Fibroblast of skin of left biceps (primary cell): Measurements from ENCODE around the gene TPM1.
A peak's percentile ranks its signal among the peaks of the same experiment; 100 is the strongest.

Source experiments
- DNase-seq, 2 experiments: peaks; one replicate each; pipeline ENCODE4 v3.0.0-alpha.2; 2013; ENCODE audit warnings: low read depth in 2 of 2

TPM1 gene

DNA sequence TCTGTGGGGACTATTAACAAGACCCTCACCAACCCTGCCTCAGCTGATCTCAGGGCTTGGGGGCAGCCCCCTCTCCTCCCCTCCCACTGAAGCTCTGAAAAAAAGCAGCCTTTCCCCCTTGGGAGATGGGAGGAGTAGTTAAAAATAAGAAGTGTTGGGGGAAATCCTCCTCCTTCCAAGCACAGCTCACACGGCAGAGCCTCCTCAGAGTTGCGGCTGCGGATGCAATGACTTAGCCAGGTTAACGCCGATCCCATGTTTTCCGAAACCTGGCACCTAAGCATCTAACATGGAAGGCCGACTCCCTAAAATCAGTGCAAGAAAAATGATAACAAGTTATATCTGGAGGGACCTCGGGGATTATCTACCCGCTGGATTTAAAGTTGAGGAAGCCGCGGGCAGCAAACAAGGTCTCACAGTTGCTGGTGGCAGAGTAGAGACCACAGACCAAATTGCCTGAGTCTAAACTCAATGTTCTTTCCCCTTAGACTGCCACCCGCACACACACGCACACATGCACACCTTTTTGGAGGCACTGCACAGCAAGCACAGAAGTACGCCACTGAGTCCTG is 1.1 kb upstream of the TPM1 start:
- DNase-seq: no peak

DNA sequence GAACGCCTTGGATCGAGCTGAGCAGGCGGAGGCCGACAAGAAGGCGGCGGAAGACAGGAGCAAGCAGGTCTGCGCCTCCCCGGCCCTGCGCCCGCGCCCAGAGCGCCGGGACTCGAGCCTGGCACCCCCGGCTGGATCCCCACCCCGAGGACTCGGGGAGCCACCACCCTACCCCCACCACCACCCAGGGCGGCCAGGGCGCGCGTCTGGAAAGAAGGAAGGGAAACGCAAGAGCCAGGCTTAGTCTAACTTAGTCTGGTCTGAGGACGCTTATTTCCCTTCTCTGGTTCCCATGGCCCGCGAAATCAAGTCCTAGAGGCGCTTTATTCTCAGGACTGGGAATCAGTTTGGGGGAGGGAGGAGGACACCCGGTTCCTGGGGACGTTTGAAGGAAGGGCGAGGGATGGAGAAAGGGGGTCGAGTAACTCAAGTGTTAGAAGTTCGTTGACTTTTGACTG is 359 bp downstream of the TPM1 start:
- DNase-seq: no peak

DNA sequence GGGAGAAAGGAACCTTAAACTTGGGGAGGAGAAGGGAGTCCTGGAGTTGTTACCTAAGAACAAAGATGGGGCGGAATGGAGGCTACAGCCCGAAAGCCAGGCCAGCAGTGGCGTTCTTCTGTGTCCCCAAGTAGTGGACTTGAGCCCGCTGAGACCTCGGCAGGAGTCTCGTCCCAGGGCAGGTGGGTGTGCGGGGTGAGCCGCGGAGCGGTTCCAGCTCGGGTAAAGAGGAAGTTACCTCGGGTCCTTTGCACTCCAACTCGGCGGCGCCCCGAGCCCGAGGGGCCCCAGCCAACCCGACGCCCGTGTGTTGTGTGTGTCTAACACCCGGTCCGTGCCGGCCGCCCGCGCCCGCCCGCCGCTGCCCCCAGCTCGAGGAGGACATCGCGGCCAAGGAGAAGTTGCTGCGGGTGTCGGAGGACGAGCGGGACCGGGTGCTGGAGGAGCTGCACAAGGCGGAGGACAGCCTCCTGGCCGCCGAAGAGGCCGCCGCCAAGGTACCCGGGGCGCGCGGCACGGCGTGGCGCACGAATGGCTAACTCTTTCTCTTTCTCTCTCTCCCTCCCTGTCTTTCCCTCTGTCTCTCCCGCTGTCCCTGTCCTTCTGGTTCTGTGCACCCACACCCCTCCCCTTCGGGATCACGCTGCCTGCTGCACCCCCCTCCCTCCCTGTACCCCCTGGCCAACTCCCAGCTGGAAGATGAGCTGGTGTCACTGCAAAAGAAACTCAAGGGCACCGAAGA is 959 bp downstream of the TPM1 start:
- no peak for DNase-seq

DNA sequence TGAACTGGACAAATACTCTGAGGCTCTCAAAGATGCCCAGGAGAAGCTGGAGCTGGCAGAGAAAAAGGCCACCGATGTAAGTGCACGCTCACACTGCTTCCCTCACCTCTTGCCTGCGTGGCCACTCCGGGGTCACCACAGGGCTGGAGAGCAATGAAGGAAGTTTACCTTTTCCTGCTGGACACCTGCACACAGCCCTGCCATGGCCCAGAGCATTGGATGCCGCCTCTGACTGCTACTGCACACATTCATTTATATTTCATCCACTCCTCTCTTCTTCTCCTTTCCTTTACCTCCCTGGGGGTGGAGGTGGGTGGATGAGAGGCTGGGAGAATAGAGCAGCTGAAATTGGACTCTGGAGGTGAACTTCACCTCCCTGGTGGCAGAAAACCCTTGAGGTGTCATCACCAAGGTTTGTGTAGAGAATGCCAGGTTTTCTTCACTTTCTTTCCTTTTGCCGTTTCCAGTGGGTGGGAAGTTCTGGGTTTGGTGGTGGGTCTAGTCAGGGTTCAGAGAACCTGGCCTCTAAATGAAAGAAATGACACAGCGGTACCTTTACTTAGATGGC is 1.6 kb downstream of the TPM1 start:
- DNase-seq: no peak

DNA sequence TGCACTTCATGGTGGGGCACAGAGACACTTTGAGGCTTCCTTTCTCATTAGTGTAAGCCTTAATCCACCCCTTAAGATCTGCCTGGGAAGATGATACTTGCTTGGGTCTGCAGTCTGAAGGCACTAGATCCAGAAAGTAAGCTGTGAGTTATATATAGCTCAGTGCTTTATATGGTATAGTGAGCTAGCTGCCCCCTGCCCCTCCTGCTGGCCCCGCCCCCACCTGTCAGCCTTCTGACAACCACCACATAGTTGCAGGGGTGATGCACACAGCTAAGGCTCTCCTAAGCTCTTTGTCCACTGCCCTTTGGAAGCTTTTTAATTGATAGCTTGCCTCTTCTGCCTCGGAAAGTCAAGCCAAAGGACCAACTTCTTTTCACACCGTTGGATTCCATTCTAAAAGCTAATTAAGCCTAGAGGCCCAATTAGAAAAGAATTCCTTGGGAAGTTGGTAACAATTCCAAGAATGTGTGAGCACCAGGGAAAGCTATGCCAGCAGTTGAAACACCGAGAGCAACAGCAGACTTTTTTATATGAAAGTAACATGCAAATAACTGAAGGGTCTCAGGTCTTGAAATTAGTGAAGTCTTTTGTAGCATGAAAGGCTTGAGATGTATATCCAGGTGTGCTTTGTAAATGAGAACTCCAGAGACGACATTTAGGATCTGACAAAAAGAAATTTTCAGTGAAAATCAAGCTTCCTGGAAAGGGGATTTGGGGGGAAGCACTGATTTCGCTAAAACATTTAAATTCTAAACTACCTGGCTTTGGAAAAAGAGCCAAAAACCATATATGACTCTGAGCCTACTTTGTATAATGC is 2.3 kb downstream of the TPM1 start:
- no peak for DNase-seq

DNA sequence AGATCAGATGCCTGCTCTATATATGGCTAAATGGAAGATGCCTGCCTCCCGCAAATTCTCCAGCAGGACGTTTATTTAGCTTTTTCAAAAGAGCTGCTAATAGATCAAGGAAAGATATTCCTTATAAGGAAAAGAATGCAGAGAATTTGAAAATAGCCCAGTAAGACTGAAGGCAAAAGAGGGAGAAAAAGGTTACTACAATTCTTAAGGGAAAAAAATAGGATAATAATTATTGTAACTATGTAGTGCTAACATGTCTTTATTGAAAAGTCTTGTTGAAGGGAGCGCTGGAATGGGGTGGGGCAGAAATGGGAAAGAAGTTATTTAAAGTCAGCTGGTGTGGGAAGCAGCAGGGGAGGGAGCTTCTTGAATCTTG is 2.9 kb downstream of the TPM1 start:
- no peak for DNase-seq

DNA sequence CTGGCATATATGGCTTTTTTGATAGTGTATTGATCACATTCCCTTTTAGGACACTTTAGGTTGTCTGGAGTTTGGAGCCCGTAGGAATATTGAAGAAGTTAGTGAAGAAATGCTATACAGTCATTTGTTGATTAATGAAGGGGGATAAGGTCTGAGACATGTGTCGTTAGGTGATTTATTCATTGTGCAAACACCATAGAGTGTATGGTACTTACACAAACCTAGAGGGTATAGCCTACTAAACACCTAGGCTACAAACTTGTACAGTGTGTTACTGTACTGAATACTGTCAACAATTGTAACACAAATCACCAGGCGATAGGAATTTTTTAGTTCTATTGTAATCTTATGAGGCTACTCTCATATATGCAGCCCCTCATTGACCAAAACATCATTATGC is 3.3 kb downstream of the TPM1 start:
- no peak for DNase-seq

DNA sequence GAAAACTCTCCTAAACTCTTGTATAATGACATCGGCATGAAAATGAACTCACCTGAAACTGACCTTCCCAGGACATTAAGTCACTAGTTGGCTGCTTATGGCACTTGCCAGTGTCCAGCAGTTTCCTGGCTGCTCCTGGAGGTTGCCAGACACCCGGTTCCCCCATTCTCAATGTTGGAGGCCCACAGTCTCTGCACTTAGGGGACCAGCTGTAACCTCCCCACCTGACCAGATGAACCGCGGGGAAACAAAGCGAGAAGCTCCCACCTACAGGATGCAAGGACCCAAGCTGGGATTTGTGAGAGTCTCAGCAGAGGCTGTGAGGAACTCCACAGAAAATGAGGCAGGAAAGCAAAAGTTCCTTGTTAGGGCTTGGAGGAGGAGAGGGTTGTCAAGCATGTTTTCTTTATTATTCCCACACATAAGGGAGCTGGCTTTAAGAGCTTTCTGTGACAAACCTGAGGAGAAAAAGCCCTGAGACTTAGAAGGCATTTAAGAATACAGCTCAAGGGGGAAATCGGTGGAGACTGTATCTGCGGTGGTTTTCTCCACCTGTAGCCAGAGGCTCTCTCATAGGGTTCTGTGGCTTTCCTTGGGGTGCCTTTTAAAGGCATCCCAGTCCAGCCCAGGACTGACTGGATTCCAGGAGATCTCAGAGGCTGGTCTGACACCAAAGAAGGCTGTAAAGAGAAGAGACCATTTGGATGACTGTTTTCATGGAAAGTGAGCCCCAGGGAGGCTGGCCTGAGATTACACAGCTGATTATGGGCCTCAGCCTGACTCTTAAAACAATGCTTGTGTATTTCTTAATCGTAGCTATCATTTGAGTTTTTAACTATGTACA is 4.6 kb downstream of the TPM1 start:
- DNase-seq: no peak

DNA sequence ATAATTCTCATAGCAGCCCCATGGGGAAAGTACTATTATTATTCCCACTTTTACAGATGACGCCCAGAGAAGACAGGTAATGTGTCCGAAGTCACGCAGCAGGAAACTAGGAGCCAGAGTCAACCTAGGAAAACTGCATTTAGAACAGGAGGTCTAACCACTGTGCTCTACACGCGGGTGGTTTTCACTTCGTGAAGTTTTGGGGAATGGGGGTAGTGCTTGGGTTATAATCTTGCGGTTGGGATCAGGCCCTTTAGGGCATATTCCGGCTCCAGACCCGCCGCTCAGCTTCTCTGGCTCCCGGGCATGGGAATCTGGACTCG is 5.2 kb downstream of the TPM1 start:
- no peak for DNase-seq

DNA sequence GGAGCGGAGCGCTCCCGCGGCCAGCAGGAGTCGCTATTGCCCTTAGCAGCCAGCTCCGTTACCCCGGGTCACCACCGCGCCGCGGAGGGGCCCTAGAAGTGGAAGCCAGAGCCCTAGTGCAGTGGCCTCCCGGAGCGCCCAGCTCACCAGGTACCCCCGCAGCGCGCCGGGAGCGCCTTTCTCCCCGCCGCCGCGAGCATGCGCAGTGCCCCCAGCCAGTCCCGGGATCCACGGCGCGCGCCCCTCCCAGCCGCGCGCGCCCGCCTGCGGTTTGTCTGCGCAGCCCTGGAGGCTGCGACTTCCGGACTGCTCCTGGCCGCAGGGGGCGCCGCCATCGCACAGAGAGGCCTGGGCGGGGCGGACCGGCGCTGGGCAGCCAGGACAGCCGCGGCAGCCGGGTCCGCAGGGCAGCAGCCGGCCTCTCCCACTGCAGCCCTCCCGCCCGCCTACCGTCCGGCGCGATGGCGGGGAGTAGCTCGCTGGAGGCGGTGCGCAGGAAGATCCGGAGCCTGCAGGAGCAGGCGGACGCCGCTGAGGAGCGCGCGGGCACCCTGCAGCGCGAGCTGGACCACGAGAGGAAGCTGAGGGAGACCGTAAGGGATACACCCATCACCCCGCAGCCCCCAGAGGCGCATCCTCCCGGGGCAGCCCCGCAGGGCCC is 5.7 kb downstream of the TPM1 start:
- DNase-seq: peak; percentile 78 to 83

DNA sequence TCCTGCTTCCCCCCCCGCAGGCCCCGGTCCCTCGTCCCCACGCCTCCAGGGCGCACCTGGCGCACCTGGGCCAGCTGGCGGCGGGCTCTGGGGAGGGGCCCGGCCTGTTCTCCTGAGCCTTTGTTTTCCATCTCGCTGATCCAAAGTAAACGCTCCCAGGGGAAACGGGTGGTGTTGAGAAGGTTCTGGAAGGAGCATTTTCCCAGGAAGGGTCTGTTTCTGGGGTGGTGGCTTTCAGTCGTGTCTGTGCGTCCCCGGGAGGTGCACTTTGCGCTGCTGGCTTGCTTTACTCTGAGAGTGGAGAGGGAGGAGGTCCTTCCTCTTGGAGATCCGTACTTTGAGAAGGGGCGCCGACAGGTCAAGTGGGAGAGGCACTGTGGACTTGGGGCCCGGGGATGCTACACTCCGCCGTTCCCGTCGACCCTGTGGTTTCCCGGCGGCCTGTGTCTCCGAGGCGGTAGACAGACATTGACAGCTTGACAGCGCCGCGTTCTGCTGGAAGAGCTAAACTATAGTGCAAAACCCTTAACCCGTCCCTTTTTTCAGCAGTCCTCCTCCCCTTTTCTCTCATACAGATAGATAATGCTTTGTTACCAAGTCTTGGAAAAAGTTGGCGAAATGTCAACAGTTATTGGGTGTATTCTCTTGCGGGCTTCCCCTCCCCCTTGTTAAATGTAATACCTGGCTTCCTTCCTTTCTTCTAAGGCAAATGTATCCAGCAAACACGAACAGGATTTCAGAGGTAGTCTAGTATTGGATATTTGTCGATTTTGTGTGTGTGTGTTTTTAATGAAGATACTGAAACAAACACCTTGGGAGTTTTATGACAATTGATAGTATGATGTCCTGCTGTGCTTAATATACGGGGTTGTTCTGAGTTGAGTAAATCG is 6.5 kb downstream of the TPM1 start:
- no peak for DNase-seq

DNA sequence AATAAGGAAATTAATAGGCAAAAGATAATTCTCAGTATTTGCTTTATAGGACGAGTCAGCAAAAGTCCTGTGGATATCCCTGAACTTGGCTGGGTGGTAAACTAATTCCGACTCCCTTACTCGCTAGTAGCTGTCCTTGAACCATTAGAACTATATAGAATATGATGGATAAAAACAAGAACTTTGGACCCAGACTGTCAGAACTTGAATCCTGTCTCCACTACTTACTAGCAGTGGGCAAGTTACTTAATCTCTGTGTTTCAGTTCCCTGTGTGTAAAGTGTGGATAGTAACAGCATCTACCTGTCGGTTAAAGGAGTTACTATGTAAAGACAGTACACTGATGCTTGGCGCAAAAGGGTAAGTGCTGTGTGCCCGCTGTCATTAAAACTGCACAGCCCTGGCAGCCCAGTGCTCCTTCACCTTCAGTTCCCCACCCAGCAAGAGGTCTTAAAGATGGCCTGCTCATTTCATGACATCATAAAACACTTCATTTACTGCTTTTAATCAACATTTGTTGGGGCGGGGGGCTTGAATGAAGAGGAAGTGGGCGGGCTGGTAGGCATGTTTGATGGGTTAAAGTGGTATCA is 7.3 kb downstream of the TPM1 start:
- no peak for DNase-seq

DNA sequence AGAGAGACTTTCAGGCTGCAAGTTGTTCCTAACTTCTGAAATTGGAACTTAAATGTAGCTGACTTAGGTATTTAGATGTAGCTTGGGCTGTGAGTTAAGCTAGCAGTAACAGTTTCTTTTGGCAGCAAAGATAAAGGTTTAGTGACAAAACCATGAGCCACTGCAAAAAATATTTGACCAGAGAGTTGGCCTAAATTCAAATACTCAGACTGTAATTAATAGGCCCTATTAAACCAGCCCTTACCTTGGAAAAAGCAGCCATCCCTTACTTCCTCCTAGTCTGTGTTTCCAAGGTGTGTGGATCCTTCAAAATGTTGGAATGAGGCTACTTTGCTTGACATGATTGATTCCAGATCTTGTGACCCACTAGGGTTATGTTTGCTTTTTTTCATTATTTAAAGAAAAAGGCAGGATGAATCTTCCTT is 8.2 kb downstream of the TPM1 start:
- DNase-seq: no peak

DNA sequence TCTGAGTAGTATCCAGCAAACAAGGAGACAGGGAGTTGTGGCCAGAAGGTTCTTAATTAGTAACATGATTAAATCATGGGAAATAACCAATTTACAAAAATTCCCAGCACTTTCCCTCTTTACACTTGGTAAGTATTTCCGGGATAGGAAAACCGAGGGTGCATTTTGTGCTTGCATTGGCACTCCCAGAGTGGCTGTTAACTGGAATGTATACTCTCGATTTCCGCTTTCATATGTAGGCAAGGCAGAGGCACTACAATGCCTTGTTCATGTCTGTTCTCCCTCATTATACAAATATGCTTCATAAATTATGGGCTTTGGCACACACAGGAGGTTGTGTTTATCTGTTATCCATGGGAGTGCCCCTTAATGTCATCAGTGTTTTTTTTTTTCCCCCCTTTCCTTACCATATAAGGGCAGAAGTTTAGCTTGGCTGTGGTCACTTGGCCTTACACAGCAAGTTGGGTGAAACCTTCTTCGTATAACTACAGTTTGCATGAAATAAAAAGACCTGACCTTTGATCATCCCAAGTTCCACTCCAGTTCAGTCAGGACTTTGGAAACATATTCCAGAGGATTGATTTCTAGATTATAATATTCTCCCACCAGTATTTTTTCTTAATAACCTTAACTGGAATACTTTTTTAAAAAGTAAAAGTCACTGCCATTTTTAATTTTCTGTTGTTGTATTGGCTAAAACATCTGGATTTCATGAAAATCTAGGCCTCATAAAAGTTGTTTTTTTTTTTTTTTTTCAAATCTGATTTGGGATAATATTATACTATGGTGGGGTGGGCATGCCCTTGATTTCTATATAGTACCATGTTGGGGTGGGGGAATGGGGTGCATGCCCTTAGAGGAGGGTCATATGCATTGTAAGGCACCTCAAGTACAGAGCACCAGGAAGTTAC is 8.9 kb downstream of the TPM1 start:
- no peak for DNase-seq

DNA sequence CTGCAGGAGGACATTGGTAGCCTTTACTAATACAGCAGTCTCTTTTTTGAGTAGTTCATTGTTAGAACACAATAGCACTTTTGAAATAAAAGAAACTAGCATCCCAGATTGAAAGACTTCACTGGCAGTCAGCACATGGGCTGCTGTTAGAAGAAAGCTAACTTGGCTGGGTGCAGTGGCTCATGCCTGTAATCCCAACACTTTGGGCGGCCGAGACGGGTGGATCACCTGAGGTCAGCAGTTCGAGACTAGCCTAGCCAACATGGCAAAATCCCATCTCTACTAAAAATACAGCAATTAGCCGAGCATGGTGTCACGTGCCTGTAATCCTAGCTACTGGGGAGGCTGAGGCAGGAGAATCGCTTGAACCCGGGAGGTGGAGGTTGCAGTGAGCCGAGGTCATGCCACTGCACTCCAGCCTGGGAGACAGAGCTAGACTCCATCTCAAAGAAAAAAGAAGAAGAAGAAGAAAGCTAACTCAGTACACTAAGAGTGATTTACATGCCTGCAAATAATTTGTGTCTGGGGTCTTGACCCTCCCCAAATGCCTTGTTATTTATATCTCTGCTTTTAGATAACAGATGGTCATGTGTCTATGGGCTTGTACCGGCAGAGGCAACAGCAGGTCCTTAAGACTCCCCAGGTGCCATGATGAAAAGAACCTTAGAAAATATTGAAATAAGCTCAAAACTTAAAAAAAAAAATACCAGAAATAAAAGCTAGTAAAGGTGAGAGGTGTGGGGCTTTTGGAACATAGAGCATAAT is 9.7 kb downstream of the TPM1 start:
- no peak for DNase-seq

DNA sequence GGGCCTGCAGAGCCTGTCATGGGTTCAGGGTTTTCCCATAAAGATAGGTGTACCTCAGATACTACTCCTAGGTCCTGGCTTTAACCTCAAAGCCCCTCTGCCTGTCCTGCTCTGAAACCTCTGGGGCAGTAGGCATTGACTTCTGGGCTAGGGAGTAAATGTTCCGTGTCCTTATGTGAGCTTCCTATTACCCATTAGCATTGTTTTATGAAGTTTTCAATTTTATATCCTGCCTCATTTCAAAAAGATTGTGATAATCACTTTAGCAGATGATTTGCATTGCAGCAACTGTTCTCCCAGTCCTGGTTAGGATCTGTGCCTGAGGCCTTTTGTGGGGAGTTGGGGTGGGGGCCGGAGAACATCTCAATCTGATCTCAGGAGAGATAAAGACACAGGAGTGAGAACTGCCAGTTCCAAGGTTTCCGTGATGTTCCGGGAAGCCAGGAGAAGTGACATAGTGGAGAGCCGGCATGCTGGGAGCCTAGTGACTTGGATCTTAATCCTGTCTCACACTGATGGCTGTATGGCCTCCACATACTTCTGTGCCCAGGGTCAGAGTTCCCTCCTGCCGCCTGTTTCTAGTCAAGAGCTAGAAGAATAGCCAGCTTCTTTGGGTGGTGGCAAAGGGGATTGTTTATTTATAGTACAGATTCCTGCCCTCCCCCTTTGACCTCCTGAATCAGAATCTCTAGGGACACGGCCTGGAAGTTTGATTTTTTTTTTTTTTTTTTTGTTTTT is 10.6 kb downstream of the TPM1 start:
- DNase-seq: no peak

DNA sequence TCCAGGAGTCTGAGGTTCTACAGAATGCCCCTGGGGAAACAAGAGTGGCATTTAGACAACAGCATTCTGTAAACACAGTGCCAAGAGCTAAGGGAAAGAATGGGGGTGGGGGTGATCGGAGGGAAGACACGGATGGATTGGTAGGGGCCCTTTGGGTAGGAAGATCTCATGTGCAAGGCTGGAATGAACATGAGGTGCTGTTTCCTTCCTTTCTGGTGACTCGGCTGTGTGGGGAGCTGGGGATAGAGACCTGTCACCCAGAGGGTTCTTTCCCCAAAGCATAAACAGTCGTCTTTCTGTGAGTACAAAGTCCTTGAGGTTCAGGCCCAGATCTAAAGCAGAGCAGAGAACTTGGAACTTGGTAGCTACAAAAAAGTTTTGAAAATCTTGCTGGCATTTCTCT is 11.7 kb downstream of the TPM1 start:
- DNase-seq: no peak
